DND-41 (cell line): ENCODE results near the gene MTRFR.

Experiments
- ATAC-seq: fragments of 200-7000 bp; cut with Tn5 transposase; 3 replicates; pipeline ENCODE4 v1.9.1; 2021; ENCODE audit warnings: low read depth; ENCODE audit not compliant: insufficient read depth
- DNase-seq: peaks from one replicate; pipeline ENCODE4 v3.0.0-alpha.2; 2020
- H2AFZ ChIP-seq: 2 replicates; pipeline ENCODE4 v1.6.0; 2012; ENCODE audit warnings: low read depth, low read length
- H3K27ac ChIP-seq: 2 replicates; pipeline ENCODE4 v1.5.1; 2012; ENCODE audit warnings: low read length, inconsistent platforms
- H3K27me3 ChIP-seq: fragments of 200-600 bp; sonication (generic); 2 replicates; pipeline ENCODE4 v1.6.0; 2012; ENCODE audit warnings: low read length, mild to moderate bottlenecking, inconsistent platforms; ENCODE audit not compliant: insufficient read depth, poor library complexity
- H3K36me3 ChIP-seq: 2 replicates; pipeline ENCODE4 v1.5.1; 2012; ENCODE audit warnings: low read length, inconsistent platforms; ENCODE audit not compliant: insufficient read depth
- H3K4me1 ChIP-seq: 2 replicates; pipeline ENCODE4 v1.5.1; 2012; ENCODE audit warnings: mild to moderate bottlenecking, low read length; ENCODE audit not compliant: insufficient read depth
- H3K4me2 ChIP-seq: 2 replicates; pipeline ENCODE4 v1.6.0; 2012; ENCODE audit warnings: mild to moderate bottlenecking, moderate library complexity, low read length, inconsistent platforms; ENCODE audit not compliant: insufficient read depth
- H3K4me3 ChIP-seq, 2 experiments: fragments of 200-600 bp in 1 of 2; shearing (Covaris generic) in 1 of 2; 2 replicates each; pipeline ENCODE4 v1.5.1; 2012 to 2016; ENCODE audit warnings: inconsistent platforms in 2 of 2, low read length in 2 of 2, mild to moderate bottlenecking in 2 of 2, low read depth in 1 of 2, moderate library complexity in 1 of 2
- H3K79me2 ChIP-seq: 2 replicates; pipeline ENCODE4 v1.6.0; 2012; ENCODE audit warnings: low read length, inconsistent platforms; ENCODE audit not compliant: insufficient read depth
- H3K9ac ChIP-seq: 2 replicates; pipeline ENCODE4 v1.6.0; 2012; ENCODE audit warnings: low read depth, mild to moderate bottlenecking, inconsistent platforms, low read length, moderate library complexity
- H3K9me3 ChIP-seq: 2 replicates; pipeline ENCODE4 v1.5.1; 2012; ENCODE audit warnings: low read length, moderate library complexity, mild to moderate bottlenecking, inconsistent platforms; ENCODE audit not compliant: insufficient read depth, severe bottlenecking
- H4K20me1 ChIP-seq: 2 replicates; pipeline ENCODE4 v1.6.0; 2012; ENCODE audit warnings: low read length; ENCODE audit not compliant: insufficient read depth
- CTCF ChIP-seq: IDR thresholded peaks from 2 replicates; pipeline ENCODE4 v1.5.1; 2012; ENCODE audit warnings: borderline replicate concordance, low read length, moderate library complexity, mild to moderate bottlenecking; ENCODE audit not compliant: poor library complexity, severe bottlenecking; ENCODE audit errors: extremely low read depth
- EZH2 ChIP-seq: IDR thresholded peaks from 3 replicates; pipeline ENCODE4 v1.6.1; 2012; ENCODE audit warnings: borderline replicate concordance, low read depth, mild to moderate bottlenecking, moderate library complexity, low read length, inconsistent platforms; ENCODE audit not compliant: severe bottlenecking

The MTRFR gene

DNA sequence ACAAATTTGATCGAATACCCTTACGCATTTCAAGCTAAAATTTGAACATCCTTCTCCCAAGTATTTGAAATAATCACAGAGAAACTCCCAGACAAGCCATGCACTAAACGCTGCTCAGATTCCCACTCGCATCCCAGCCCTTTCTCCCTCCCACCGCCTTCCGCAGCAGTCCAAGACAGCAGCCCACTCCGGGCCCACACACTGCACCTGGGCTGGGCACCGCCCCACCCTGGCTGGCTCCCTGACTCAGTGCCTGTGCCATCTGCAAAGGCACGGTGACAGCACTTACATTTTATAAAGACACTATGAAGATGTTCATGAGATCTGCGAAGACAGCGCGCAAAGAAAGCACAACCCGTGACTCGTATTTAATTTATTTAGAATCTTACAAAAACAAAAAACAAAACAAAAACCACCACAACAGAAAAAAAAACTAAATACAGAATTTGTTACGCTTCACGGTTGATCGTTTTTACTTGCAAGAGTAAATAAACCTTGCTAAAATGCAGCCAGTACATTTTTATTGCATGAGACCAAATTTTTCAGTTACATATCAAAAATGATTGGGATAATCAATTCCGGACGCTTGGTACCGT is 55.6 kb downstream of the MTRFR start:
- H4K20me1 ChIP-seq, result no peaks in the 10 kb centered on the region
- H3K9me3 ChIP-seq, result no peaks in the 10 kb centered on the region
- TF ChIP-seq EZH2, result no peak
- no peak for TF ChIP-seq CTCF
- ATAC-seq, result no peak
- peaks cover 37% of the 10 kb centered on the region for H3K36me3 ChIP-seq
- DNase-seq, result no peak
- no peak overlapping the region for H3K4me3 ChIP-seq
- H3K9ac ChIP-seq, result no peak overlapping the region
- H3K27me3 ChIP-seq, result no peaks in the 10 kb centered on the region
- H3K4me2 ChIP-seq, result no peak overlapping the region
- no peak overlapping the region for H3K27ac ChIP-seq
- H3K4me1 ChIP-seq, result no peaks in the 10 kb centered on the region
- H2AFZ ChIP-seq, result no peak overlapping the region
- no peaks in the 10 kb centered on the region for H3K79me2 ChIP-seq

- no peak overlapping the region for H3K27ac ChIP-seq
- no peak for ATAC-seq
Observed at GRCh38 chr12:123289911-123290310, 56.7 kb downstream of the MTRFR start.

DNA sequence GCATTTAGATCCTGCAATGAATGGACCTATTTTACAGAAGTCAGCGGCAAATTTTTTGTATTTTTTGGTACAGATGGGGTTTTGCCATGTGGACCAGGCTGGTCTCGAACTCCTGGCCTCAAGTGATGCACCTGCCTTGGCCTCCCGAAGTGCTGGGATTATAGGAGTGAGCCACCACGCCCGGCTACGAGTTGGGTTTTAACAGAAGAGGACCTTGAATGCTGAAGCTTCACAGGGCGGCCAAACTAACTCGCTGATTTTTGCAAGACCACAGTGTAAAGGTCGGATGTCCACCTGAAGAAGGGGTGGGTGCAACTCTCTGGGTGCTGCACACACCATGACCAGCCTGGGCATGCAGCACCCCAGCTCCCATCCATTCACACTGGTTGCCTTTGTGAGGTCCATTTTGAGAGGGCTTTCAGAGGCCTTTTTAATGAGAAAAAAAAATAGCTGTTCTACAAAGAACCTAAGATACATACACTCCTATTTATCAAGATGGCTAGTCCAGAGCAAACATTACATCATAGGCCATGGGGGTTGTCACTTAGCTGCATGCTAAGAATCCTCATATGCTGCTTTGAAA is 60.0 kb downstream of the MTRFR start:
- Histone ChIP-seq H3K9me3 (no peaks in the 10 kb centered on the region), H2AFZ (no peak overlapping the region), H3K27ac (no peak overlapping the region), H3K36me3 (peaks cover 75% of the 10 kb centered on the region), H3K4me2 (no peak overlapping the region), H3K27me3 (no peaks in the 10 kb centered on the region), H3K9ac (no peak overlapping the region), H3K4me1 (no peaks in the 10 kb centered on the region), H3K4me3 (no peak overlapping the region), H3K79me2 (no peaks in the 10 kb centered on the region), H4K20me1 (no peaks in the 10 kb centered on the region)
- DNase-seq, result no peak
- no peak for ATAC-seq
- TF ChIP-seq EZH2, result no peak
- no peak for TF ChIP-seq CTCF

More at GRCh38 chr12:123289911-123290310, 56.7 kb downstream of the MTRFR start:
- no peak for DNase-seq
- H3K36me3 ChIP-seq, result peaks cover 46% of the 10 kb centered on the region
- H3K4me1 ChIP-seq, result no peaks in the 10 kb centered on the region
- no peaks in the 10 kb centered on the region for H3K79me2 ChIP-seq
- H3K9me3 ChIP-seq, result no peaks in the 10 kb centered on the region
- no peak overlapping the region for H3K4me2 ChIP-seq
- H3K4me3 ChIP-seq, result no peak overlapping the region
- no peak overlapping the region for H3K9ac ChIP-seq
- H4K20me1 ChIP-seq, result no peaks in the 10 kb centered on the region
- TF ChIP-seq EZH2 (no peak), CTCF (no peak)
- H3K27me3 ChIP-seq, result no peaks in the 10 kb centered on the region
- H2AFZ ChIP-seq, result no peak overlapping the region
